B cell (primary cell): ENCODE data around the gene PDZD2. TPM values are rescaled to one million over a fixed set of nuclear protein-coding genes. Genes with fewer than 3 reads are reported as not detected.

Experiments used
- ATAC-seq: fragments of 200-7000 bp; cut with Tn5 transposase; one replicate; pipeline ENCODE4 v1.10.0; 2021; ENCODE audit warnings: low read depth, mild to moderate bottlenecking, moderate number of reproducible peaks, moderate library complexity
- CTCF ChIA-PET: fragments of 350-600 bp; sonication (Branson Sonifier 250); formaldehyde crosslinking; loops from one replicate; lab custom pipeline; 2021; ENCODE audit warnings: antibody characterized with exemption, inconsistent platforms; lab: Charles Lee
- POLR2A ChIA-PET: fragments of 350-600 bp; sonication (Branson Sonifier 250); formaldehyde crosslinking; loops from one replicate; lab custom pipeline; 2021; ENCODE audit warnings: antibody characterized with exemption; lab: Charles Lee
- DNase-seq: peaks from one replicate; pipeline ENCODE4 v3.0.0; 2013
- H2AFZ ChIP-seq: 2 replicates; pipeline ENCODE4 v1.6.1; 2012; ENCODE audit warnings: mild to moderate bottlenecking, low read depth, low read length; ENCODE audit not compliant: insufficient read depth, poor library complexity, severe bottlenecking
- H3K27ac ChIP-seq, 2 donors: 1 replicate in 1 of 2; 2 replicates in 1 of 2; pipeline ENCODE4 v1.5.1; 2012 to 2013; ENCODE audit warnings: low read length in 2 of 2, mild to moderate bottlenecking in 2 of 2, moderate library complexity in 1 of 2
- H3K27me3 ChIP-seq, 4 experiments: fragments of 200-600 bp in 1 of 4; sonication (generic) in 1 of 4; replicated peaks in 1 of 4; 1 replicate in 2 of 4; 2 replicates in 2 of 4; pipeline versions ENCODE4 v1.6.1 to v1.7.0; 2013 to 2016; ENCODE audit warnings: low read length in 3 of 4, mild to moderate bottlenecking in 2 of 4, mixed read lengths in 1 of 4, moderate library complexity in 1 of 4; ENCODE audit not compliant: insufficient read depth in 4 of 4, control insufficient read depth in 3 of 4; ENCODE audit errors: control extremely low read depth in 1 of 4
- H3K36me3 ChIP-seq, 2 experiments: replicated peaks in 1 of 2; 1 replicate in 1 of 2; 2 replicates in 1 of 2; pipeline versions ENCODE4 v1.6.1 to v1.7.1; 2013; ENCODE audit warnings: low read length in 1 of 2; ENCODE audit not compliant: insufficient read depth in 2 of 2, control insufficient read depth in 1 of 2; ENCODE audit errors: control extremely low read depth in 1 of 2, extremely low read depth in 1 of 2
- H3K4me1 ChIP-seq, 2 donors: fragments of 200-600 bp in 1 of 2; sonication (generic) in 1 of 2; 1 replicate in 1 of 2; 2 replicates in 1 of 2; pipeline versions ENCODE4 v1.5.1 to v1.6.1; 2013 to 2017; ENCODE audit warnings: low read length in 2 of 2; ENCODE audit not compliant: control insufficient read depth in 2 of 2, insufficient read depth in 2 of 2
- H3K4me2 ChIP-seq: replicated peaks from 2 replicates; pipeline ENCODE3; 2012; ENCODE audit warnings: mild to moderate bottlenecking, low read depth, low read length; ENCODE audit not compliant: poor library complexity, severe bottlenecking
- H3K4me3 ChIP-seq, 5 experiments: fragments of 200-600 bp in 1 of 5; sonication (generic) in 1 of 5; 1 replicate in 3 of 5; 2 replicates in 2 of 5; pipeline versions ENCODE4 v1.5.1 to v1.7.0; 2011 to 2016; ENCODE audit warnings: low read length in 4 of 5, mild to moderate bottlenecking in 4 of 5, low read depth in 2 of 5, control low read depth in 1 of 5, moderate library complexity in 1 of 5; ENCODE audit not compliant: insufficient read depth in 1 of 5; ENCODE audit errors: control extremely low read depth in 1 of 5, extremely low read depth in 1 of 5
- H3K79me2 ChIP-seq: fragments of 200-600 bp; sonication (generic); one replicate; pipeline ENCODE4 v1.6.0; 2016; ENCODE audit warnings: low read length; ENCODE audit not compliant: control insufficient read depth, insufficient read depth
- H3K9ac ChIP-seq: fragments of 200-600 bp; sonication (generic); 2 replicates; pipeline ENCODE4 v1.6.1; 2017; ENCODE audit warnings: mild to moderate bottlenecking, low read length, moderate library complexity
- H3K9me3 ChIP-seq, 3 donors: one replicate each; pipeline versions ENCODE4 v1.6.1 to v1.7.1; 2013; ENCODE audit warnings: low read length in 2 of 3; ENCODE audit not compliant: control insufficient read depth in 2 of 3, insufficient read depth in 1 of 3; ENCODE audit errors: control extremely low read depth in 1 of 3
- H4K20me1 ChIP-seq: 2 replicates; pipeline ENCODE4 v1.6.0; 2012; ENCODE audit warnings: mild to moderate bottlenecking, low read length; ENCODE audit not compliant: insufficient read depth, control insufficient read depth, poor library complexity, severe bottlenecking
- H3K27ac Mint-ChIP-seq: one replicate; pipeline ENCODE4 v1.8.0; 2021; ENCODE audit warnings: mixed read lengths
- H3K27me3 Mint-ChIP-seq: one replicate; pipeline ENCODE4 v1.8.0; 2021; ENCODE audit warnings: mixed read lengths
- H3K4me1 Mint-ChIP-seq: one replicate; pipeline ENCODE4 v1.8.0; 2021; ENCODE audit warnings: mixed read lengths
- H3K4me3 Mint-ChIP-seq: one replicate; pipeline ENCODE4 v1.8.0; 2021; ENCODE audit warnings: mixed read lengths
- H3K9me3 Mint-ChIP-seq: one replicate; pipeline ENCODE4 v1.8.0; 2022; ENCODE audit warnings: mixed read lengths; ENCODE audit not compliant: insufficient read depth
- EZH2 ChIP-seq: IDR thresholded peaks from 2 replicates; pipeline ENCODE4 v1.6.1; 2012; ENCODE audit warnings: borderline replicate concordance, low read depth, mild to moderate bottlenecking, moderate library complexity, low read length; ENCODE audit not compliant: insufficient read depth, poor library complexity, severe bottlenecking
- WGBS: methylation state at CpG from one replicate; pipeline ENCODE4 v1.1.5; 2013; ENCODE audit warnings: missing lambda C conversion rate; ENCODE audit not compliant: insufficient coverage; 5-methylcytosine and 5-hydroxymethylcytosine counted together
- intact Hi-C: fragments of 100-400 bp; cut with micrococcal nuclease; formaldehyde crosslinking; loops from one replicate; pipeline ENCODE4 v1.10.0; 2022
- polyA plus RNA-seq: library from polyadenylated mRNA; depleted of rRNA; stranded (reverse); fragments of >200 nt; gene quantifications from 2 replicates; pipeline ENCODE4 v1.2.3, GENCODE V29; 2012
- total RNA-seq, 2 donors: library from RNA; stranded (reverse); fragments of 120-200 nt in 1 of 2; gene quantifications; 1 replicate in 1 of 2; 2 replicates in 1 of 2; pipeline versions ENCODE4 v1.2.3 to v1.2.4, GENCODE V29; 2013 to 2022
- TF ChIP-seq, protein P1 (sequence below): fragments of 200-600 bp; IDR thresholded peaks from one replicate; pipeline ENCODE4 v1.8.0; 2022; ENCODE audit warnings: antibody characterized with exemption, mild to moderate bottlenecking

The PDZD2 gene
- total and polyA plus RNA-seq, 2 donors (not counting 1 experiment from before 2014, with no cell fraction given): not detected

DNA sequence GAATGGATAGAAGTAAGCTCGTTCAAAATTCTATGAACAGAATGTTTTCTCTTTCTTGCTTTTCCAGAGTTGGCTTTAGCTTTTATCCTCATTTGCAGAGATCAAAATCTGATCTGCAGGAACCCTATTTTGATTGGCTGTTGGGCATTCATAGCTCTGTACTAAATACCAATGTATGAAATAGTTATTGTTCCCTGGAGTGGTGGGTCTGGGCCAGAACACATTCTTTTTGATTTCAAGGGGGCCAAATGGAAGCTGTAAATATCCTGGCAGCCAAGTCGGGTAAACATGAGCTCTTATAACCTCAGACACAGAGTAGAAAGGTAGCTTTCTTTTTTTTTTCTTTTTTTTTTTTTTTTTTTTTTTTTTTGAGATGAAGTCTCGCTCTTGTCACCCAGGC lies 241.5 kb downstream of the PDZD2 start:
- Mint-ChIP-seq H3K9me3 (no peaks in the 10 kb centered on the region), H3K27ac (no peak overlapping the region), H3K4me3 (no peak overlapping the region), H3K4me1 (no peaks in the 10 kb centered on the region), H3K27me3 (no peaks in the 10 kb centered on the region)
- H3K27ac ChIP-seq: no peak overlapping the region
- ATAC-seq (no peak), DNase-seq (no peak)
- H3K4me1 ChIP-seq: no peaks in the 10 kb centered on the region
- TF ChIP-seq, protein P1, sequence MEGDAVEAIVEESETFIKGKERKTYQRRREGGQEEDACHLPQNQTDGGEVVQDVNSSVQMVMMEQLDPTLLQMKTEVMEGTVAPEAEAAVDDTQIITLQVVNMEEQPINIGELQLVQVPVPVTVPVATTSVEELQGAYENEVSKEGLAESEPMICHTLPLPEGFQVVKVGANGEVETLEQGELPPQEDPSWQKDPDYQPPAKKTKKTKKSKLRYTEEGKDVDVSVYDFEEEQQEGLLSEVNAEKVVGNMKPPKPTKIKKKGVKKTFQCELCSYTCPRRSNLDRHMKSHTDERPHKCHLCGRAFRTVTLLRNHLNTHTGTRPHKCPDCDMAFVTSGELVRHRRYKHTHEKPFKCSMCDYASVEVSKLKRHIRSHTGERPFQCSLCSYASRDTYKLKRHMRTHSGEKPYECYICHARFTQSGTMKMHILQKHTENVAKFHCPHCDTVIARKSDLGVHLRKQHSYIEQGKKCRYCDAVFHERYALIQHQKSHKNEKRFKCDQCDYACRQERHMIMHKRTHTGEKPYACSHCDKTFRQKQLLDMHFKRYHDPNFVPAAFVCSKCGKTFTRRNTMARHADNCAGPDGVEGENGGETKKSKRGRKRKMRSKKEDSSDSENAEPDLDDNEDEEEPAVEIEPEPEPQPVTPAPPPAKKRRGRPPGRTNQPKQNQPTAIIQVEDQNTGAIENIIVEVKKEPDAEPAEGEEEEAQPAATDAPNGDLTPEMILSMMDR: no peak
- TF ChIP-seq EZH2: no peak
- H3K27me3 ChIP-seq: no peaks in the 10 kb centered on the region
- intact Hi-C loops: no loop called here
- H2AFZ ChIP-seq: no peak overlapping the region
- H3K9ac ChIP-seq: no peak overlapping the region
- no peaks in the 10 kb centered on the region for H4K20me1 ChIP-seq
- H3K9me3 ChIP-seq: no peaks in the 10 kb centered on the region
- no peak overlapping the region for H3K4me3 ChIP-seq
- ChIA-PET POLR2A (no interaction called here), CTCF (no interaction called here)
- no peaks in the 10 kb centered on the region for H3K36me3 ChIP-seq
- H3K4me2 ChIP-seq: no peak overlapping the region
- no CpG with 5 or more reads among the region's 3 CpGs for WGBS
- no peaks in the 10 kb centered on the region for H3K79me2 ChIP-seq

DNA sequence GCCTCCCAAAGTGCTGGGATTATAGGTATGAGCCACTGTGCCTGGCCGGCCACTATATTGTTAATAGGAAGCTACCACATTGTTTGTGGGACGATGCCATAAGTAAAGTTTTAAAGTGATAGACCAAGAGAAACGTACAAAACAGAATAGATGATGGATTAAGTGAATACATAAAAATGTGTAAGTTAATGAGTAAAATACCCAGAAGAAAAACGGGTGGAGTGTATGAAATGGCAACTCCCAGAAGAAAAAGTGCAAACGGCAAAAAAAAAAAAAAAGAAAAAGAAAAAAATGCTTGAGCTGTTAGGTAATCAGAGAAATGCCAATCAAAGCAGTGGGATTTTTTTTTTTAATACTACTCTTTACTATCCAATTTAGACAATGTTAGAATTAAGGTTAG lies 246.0 kb downstream of the PDZD2 start:
- Mint-ChIP-seq H3K4me3 (no peak overlapping the region), H3K27ac (no peak overlapping the region), H3K4me1 (no peaks in the 10 kb centered on the region), H3K9me3 (no peaks in the 10 kb centered on the region), H3K27me3 (no peaks in the 10 kb centered on the region)
- Histone ChIP-seq H3K9me3 (no peaks in the 10 kb centered on the region), H3K27me3 (no peaks in the 10 kb centered on the region), H3K9ac (no peak overlapping the region), H3K36me3 (no peaks in the 10 kb centered on the region), H4K20me1 (no peaks in the 10 kb centered on the region), H2AFZ (no peak overlapping the region), H3K27ac (no peak overlapping the region), H3K4me3 (no peak overlapping the region), H3K4me1 (no peaks in the 10 kb centered on the region), H3K79me2 (no peaks in the 10 kb centered on the region), H3K4me2 (no peak overlapping the region)
- no peak for TF ChIP-seq EZH2
- TF ChIP-seq, protein P1: no peak
- POLR2A ChIA-PET: no interaction called here
- intact Hi-C loops: no loop called here
- DNase-seq (no peak), ATAC-seq (no peak)
- CTCF ChIA-PET: no interaction called here
- 90% methylated on average over 2 of the region's 5 CpGs for WGBS
